Measurements from ENCODE around the gene SAYSD1.

The SAYSD1 gene

DNA sequence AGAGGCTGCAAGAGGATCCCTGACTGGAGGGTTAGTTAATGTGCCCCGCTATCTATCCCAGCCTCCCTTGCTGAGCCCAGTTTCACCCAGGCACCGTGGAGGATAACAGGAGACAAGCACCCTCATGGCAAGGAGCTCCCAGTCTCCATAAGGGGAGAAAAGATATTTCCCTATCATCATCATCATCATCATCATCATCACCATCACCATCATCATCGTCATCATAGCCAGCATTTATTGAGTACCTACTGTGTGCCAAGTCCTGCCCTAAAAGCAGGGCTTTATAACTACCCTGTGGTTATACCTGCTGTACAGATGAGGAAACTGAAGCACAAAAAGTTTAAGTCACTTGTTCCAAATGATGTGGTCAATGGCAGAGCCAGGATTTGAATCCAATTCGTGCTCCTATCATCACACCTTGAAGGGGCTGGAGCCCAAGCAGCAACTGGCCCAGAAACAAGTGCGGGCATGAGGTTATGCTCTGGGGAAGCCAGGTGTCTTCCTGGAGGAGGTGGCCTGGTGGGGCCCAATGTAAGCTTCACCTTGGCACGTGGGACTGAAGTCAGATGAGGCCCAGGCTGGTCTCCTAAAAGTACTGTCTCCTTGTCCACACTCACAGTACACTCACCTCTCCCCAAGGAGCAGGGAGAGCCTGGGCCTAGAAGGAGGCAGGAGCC is 56.4 kb downstream of the SAYSD1 start:
- DNase-seq (ENCODE audit: low spot score): no peak

DNA sequence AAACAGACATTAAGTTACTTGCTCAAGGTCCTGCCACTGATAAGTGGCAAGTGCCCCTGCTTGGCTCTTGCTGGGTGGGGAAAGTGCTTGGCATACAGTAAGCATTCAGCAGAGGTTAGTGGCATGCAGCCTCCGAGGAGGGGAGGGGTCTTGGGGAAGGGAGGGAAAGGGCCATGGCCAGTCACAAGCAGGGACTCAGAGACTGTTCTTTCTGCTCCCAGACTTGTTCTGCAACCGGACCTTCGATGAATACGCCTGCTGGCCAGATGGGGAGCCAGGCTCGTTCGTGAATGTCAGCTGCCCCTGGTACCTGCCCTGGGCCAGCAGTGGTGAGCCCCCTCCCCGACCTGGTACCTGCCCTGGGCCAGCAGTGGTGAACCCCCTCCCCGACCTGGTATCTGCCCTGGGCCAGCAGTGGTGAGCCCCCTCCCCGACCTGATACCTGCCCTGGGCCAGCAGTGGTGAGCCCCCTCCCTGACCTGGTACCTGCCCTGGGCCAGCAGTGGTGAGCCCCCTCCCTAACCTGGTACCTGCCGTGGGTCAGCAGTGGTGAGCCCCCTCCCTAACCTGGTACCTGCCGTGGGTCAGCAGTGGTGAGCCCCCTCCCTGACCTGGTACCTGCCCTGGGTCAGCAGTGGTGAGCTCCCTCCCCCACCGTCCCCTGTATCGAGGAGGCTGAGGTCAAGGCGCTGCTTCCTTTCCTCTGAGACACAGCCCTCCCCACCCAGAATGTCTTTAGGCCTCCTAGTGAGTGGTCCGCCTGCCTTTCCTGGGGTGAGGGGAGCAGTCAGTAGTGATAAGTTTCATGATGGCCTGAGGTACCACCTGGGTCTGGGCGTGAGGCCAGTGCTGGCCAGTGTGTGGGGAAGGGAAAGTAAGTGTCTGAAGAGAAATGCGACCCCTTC is 57.5 kb downstream of the SAYSD1 start:
- DNase-seq (ENCODE audit: low spot score): no peak

DNA sequence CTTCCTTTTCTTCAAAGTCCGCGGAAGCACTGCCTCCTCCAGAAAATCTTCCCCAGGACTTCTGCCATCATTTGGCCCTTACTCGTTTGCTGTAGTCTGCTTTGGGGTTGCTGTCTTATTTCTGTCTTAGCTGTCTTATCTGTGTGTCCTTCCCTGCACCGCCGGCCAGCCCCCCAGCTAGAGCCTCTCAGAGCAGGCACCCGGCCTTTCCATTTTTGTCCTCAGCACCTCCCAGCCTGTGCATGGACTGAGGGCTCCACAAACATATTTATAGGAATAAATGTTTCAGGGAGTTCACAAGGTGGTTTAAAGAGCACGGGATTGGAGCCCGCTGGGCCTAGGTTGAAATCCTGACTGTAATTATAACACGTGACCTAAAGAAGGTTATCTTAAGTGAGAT is 58.3 kb downstream of the SAYSD1 start:
- DNase-seq (ENCODE audit: low spot score): no peak

DNA sequence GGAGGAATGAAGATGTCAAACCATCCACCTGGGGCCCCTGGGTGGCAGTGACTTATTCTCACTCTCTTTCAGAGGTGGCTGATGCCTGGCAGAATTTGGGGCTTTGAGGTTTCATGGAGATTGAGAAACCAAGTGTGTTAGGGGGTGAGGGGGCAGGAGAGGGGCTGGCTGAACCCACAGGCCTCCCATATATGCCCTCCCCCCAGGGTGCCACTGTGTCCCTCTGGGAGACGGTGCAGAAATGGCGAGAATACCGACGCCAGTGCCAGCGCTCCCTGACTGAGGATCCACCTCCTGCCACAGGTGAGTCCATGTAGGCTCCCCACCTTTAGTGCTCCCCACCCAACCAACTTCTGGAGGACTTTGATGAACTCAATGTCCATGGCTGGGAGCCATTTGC is 58.8 kb downstream of the SAYSD1 start:
- no peak for DNase-seq (ENCODE audit: low spot score)

DNA sequence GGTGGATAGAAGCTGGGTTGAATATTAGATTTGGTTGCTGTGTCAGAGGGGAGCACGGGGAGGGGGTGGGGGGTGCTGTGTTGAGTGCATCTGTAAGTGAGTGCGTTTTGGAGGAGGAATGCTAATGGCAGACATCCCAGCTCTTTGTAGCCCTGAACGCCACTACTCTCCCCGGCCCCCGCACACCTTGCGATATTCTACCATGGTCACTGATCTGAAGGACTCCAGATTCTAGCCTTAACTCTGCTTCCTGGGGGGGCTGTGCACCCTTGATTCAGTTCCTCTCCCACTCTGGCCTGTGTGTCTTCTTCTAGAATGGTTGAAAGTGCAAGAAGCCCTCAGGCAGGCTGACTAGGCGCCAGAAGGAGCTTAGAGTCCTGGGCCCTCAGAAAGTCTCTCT is 59.3 kb downstream of the SAYSD1 start:
- DNase-seq (ENCODE audit: low spot score): no peak

DNA sequence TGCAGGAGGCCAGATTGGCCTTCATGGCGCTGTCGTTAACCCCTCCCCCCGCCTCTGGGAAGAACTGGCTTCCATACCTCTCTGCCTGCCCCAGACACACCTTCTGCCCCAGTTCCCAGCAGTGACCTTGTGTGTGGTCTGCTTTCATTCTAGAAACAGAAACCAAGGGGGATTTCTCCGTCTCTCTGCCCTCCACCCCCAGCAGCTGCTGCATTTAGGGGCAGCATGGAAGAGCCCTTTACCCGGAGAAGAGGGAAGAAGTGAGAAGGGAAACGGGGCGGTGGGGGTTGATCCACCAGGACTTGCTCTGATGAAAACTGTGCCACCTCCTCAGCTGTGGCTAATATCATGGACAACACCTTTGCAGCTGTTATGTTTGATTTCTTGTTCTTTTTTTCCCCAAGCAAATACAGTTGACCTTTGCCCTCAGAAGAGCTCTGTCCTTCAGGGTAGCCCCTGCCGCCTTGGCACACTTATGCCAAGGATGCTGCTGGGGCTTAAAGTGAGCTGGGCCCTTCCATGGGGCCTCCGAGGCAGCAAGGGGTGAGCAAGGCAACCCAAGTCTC is 60.3 kb downstream of the SAYSD1 start:
- DNase-seq (ENCODE audit: low spot score): no peak
